C4-2B (cell line): Measurements from ENCODE around the gene COL15A1.

Experiments
- ZFX ChIP-seq: fragments of 450-650 bp; IDR thresholded peaks from 2 replicates; pipeline ENCODE4 v1.6.1; 2017
- TF ChIP-seq, protein P1 (sequence below): fragments of 450-650 bp; conservative IDR thresholded peaks from 2 replicates; pipeline ENCODE4 v1.5.1; 2017; ENCODE audit warnings: mild to moderate bottlenecking

DNA sequence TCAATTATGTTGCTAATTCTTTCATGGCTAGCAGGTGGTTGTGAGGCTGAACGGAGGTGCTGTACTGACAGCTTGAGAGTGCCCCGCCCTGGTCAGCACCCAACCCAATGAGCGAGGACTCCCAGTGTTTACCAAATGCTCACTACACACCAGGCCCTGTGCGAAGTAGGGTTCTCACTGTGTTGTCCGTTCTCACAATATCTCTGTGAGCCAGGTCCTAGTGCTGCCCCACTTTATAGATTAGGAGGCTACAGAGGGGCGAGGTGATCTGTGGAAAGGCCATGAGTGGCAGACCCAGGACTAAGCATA, 28.2 kb downstream of the COL15A1 start:
- TF ChIP-seq, protein P1, sequence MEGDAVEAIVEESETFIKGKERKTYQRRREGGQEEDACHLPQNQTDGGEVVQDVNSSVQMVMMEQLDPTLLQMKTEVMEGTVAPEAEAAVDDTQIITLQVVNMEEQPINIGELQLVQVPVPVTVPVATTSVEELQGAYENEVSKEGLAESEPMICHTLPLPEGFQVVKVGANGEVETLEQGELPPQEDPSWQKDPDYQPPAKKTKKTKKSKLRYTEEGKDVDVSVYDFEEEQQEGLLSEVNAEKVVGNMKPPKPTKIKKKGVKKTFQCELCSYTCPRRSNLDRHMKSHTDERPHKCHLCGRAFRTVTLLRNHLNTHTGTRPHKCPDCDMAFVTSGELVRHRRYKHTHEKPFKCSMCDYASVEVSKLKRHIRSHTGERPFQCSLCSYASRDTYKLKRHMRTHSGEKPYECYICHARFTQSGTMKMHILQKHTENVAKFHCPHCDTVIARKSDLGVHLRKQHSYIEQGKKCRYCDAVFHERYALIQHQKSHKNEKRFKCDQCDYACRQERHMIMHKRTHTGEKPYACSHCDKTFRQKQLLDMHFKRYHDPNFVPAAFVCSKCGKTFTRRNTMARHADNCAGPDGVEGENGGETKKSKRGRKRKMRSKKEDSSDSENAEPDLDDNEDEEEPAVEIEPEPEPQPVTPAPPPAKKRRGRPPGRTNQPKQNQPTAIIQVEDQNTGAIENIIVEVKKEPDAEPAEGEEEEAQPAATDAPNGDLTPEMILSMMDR: no peak
- TF ChIP-seq ZFX: no peak
